ENCODE data around the gene S100A1. TPM values are rescaled to one million over a fixed set of nuclear protein-coding genes. Genes with fewer than 3 reads are reported as not detected.

The S100A1 gene
- total RNA-seq, 2 experiments from 2014 or later: not detected

GRCh38 chr1:153629343-153629665, 1.1 kb downstream of the S100A1 start:
- no peak for ATAC-seq (ENCODE audit: poor library complexity)
- CTCF ChIA-PET: no interaction called here

DNA sequence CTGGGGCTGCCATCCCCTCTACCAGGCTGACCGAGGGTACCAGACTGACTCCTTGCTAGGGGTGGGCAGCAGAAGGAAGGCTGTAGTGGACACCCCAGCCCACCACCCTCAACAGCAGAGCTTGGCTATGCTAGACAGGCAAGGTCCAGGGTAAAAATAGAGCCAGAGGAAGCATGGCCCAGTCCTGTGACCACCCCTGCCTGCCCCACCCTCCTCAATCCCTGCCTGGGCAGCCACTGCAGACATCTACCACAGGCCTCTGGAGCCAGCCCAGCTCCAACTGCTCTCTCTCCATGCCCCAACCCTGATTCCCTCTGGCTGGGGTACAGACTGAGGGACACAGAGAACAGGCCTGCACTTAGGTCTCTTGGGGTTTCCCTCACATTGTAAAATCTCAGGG, 1.7 kb downstream of the S100A1 start:
- Mint-ChIP-seq H3K27me3 (no peaks in the 10 kb centered on the region), H3K4me3 (no peak overlapping the region), H3K4me1 (ENCODE audit: low read depth) (peaks cover 16% of the 10 kb centered on the region), H3K36me3 (ENCODE audit: low read depth) (peaks cover 12% of the 10 kb centered on the region), H3K27ac (no peak overlapping the region), H3K9me3 (no peaks in the 10 kb centered on the region)
- Histone ChIP-seq H3K27ac (ENCODE audit: low read depth in 1 of 2, low read length in 2 of 2) (no peak overlapping the region), H3K36me3 (ENCODE audit: insufficient read depth, low read length) (no peaks in the 10 kb centered on the region), H3K4me1 (ENCODE audit: insufficient read depth, low read length) (peaks cover 14% of the 10 kb centered on the region), H3K4me3 (ENCODE audit: low read length) (no peak overlapping the region), H3K27me3 (ENCODE audit: control insufficient read depth in 1 of 2, insufficient read depth in 2 of 2, low read length in 2 of 2) (no peaks in the 10 kb centered on the region), H3K9me3 (ENCODE audit: control insufficient read depth in 1 of 2, insufficient read depth in 1 of 2, low read length in 2 of 2) (no peaks in the 10 kb centered on the region)
- CTCF ChIA-PET: no interaction called here
- ATAC-seq (ENCODE audit: poor library complexity) (no peak), DNase-seq (no peak)
- intact Hi-C loops (cut with DNase I, micrococcal nuclease): loop anchor here in 1 of 2 experiments (5.0 kb wide), 1 partner anchor 83 kb away; the partner anchor contains the start of genes S100A3 and S100A4
- POLR2A ChIA-PET: no interaction called here
- TF ChIP-seq CTCF (IDR thresholded peaks at IDR 0.05): no peak

More at GRCh38 chr1:153629343-153629665, 1.1 kb downstream of the S100A1 start:
- Mint-ChIP-seq H3K9me3 (no peaks in the 10 kb centered on the region), H3K27me3 (no peaks in the 10 kb centered on the region), H3K4me3 (no peak overlapping the region), H3K36me3 (ENCODE audit: low read depth) (peaks cover 7% of the 10 kb centered on the region), H3K27ac (no peak overlapping the region), H3K4me1 (ENCODE audit: low read depth) (peaks cover 13% of the 10 kb centered on the region)
- no peak overlapping the region for H3K4me3 ChIP-seq (ENCODE audit: low read length)
- H3K27me3 ChIP-seq (ENCODE audit: control insufficient read depth in 1 of 2, insufficient read depth in 2 of 2, low read length in 2 of 2): no peaks in the 10 kb centered on the region
- POLR2A ChIA-PET: no interaction called here
- intact Hi-C loops (cut with DNase I, micrococcal nuclease): no loop called here
- H3K36me3 ChIP-seq (ENCODE audit: insufficient read depth, low read length): no peaks in the 10 kb centered on the region
- peaks cover 13% of the 10 kb centered on the region for H3K4me1 ChIP-seq (ENCODE audit: insufficient read depth, low read length)
- no peak for TF ChIP-seq CTCF (IDR thresholded peaks at IDR 0.05)
- H3K9me3 ChIP-seq (ENCODE audit: control insufficient read depth in 1 of 2, insufficient read depth in 1 of 2, low read length in 2 of 2): no peaks in the 10 kb centered on the region
- no peak for DNase-seq
- no peak overlapping the region for H3K27ac ChIP-seq (ENCODE audit: low read depth in 1 of 2, low read length in 2 of 2)

GRCh38 chr1:153630384-153630783, 2.1 kb downstream of the S100A1 start:
- H3K9me3 ChIP-seq (ENCODE audit: control insufficient read depth in 1 of 2, insufficient read depth in 1 of 2, low read length in 2 of 2): no peaks in the 10 kb centered on the region
- no peak overlapping the region for H3K4me3 ChIP-seq (ENCODE audit: low read length)
- H3K36me3 ChIP-seq (ENCODE audit: insufficient read depth, low read length): no peaks in the 10 kb centered on the region
- TF ChIP-seq CTCF (IDR thresholded peaks at IDR 0.05): no peak
- POLR2A ChIA-PET: no interaction called here
- intact Hi-C loops (cut with DNase I, micrococcal nuclease): loop anchor here in 1 of 2 experiments (5.0 kb wide), 1 partner anchor 83 kb away; the partner anchor contains the start of genes S100A3 and S100A4
- Mint-ChIP-seq H3K4me1 (ENCODE audit: low read depth) (peaks cover 16% of the 10 kb centered on the region), H3K27me3 (no peaks in the 10 kb centered on the region), H3K4me3 (no peak overlapping the region), H3K27ac (no peak overlapping the region), H3K9me3 (no peaks in the 10 kb centered on the region), H3K36me3 (ENCODE audit: low read depth) (peaks cover 15% of the 10 kb centered on the region)
- DNase-seq (no peak), ATAC-seq (ENCODE audit: poor library complexity) (no peak)
- H3K4me1 ChIP-seq (ENCODE audit: insufficient read depth, low read length): peaks cover 19% of the 10 kb centered on the region
- H3K27me3 ChIP-seq (ENCODE audit: control insufficient read depth in 1 of 2, insufficient read depth in 2 of 2, low read length in 2 of 2): no peaks in the 10 kb centered on the region
- H3K27ac ChIP-seq (ENCODE audit: low read depth in 1 of 2, low read length in 2 of 2): no peak overlapping the region
- CTCF ChIA-PET: no interaction called here

Data from CD4-positive, alpha-beta T cell (primary cell).